AG10803 (cell line): ENCODE results near the gene CD93.

Source experiments
- DNase-seq: peaks from one replicate; pipeline ENCODE4 v3.0.0; 2010; ENCODE audit warnings: low read depth
- H3K4me3 ChIP-seq: 2 replicates; pipeline ENCODE4 v1.5.1; 2011; ENCODE audit warnings: mild to moderate bottlenecking, low read length, control low read depth
- CTCF ChIP-seq: conservative IDR thresholded peaks from 2 replicates; pipeline ENCODE4 v1.5.1; 2011; ENCODE audit warnings: mild to moderate bottlenecking, low read length, control low read depth, inconsistent platforms

Gene CD93

GRCh38 chr20:23114448-23115082, 28.4 kb upstream of the CD93 start:
- DNase-seq, result no peak
- no peak for TF ChIP-seq CTCF
- no peak overlapping the region for H3K4me3 ChIP-seq

GRCh38 chr20:23114018-23114417, 27.9 kb upstream of the CD93 start:
- H3K4me3 ChIP-seq, result no peak overlapping the region
- DNase-seq, result no peak
- no peak for TF ChIP-seq CTCF

GRCh38 chr20:23112595-23112994, 26.5 kb upstream of the CD93 start:
- no peak overlapping the region for H3K4me3 ChIP-seq
- DNase-seq, result no peak
- no peak for TF ChIP-seq CTCF

GRCh38 chr20:23111944-23112342, 25.8 kb upstream of the CD93 start:
- no peak for TF ChIP-seq CTCF
- no peak overlapping the region for H3K4me3 ChIP-seq
- no peak for DNase-seq

GRCh38 chr20:23111307-23111943, 25.3 kb upstream of the CD93 start:
- H3K4me3 ChIP-seq, result no peak overlapping the region
- no peak for DNase-seq
- TF ChIP-seq CTCF, result no peak

GRCh38 chr20:23108871-23109270, 22.7 kb upstream of the CD93 start:
- no peak for TF ChIP-seq CTCF
- DNase-seq, result no peak

GRCh38 chr20:23107466-23107865, 21.3 kb upstream of the CD93 start:
- no peak for DNase-seq
- no peak for TF ChIP-seq CTCF
- no peak overlapping the region for H3K4me3 ChIP-seq

More at GRCh38 chr20:23108871-23109270, 22.7 kb upstream of the CD93 start:
- no peak overlapping the region for H3K4me3 ChIP-seq
